Right lobe of liver (tissue), 6 donors: ENCODE results near the gene SRCIN1. TPM values are rescaled to one million over a fixed set of nuclear protein-coding genes. Genes with fewer than 3 reads are reported as not detected.
A peak's percentile ranks its signal among the peaks of the same experiment; 100 is the strongest.

Experiments used
- ATAC-seq, 4 donors: fragments of 200-7000 bp; cut with Tn5 transposase; one replicate each; pipeline ENCODE4 v1.9.1; 2020; ENCODE audit warnings: mild to moderate bottlenecking in 4 of 4, moderate library complexity in 4 of 4
- DNase-seq, 3 donors: peaks; one replicate each; pipeline ENCODE4 v3.0.0-alpha.2; 2020
- H3K27ac ChIP-seq, 3 donors: fragments of 200-600 bp; one replicate each; pipeline ENCODE4 v1.8.0; 2022
- H3K27me3 ChIP-seq, 2 donors: fragments of 200-600 bp; one replicate each; pipeline ENCODE4 v1.8.0; 2022
- H3K36me3 ChIP-seq, 4 donors: fragments of 200-600 bp; sonication (generic) in 1 of 4; one replicate each; pipeline versions ENCODE4 v1.5.1 to v1.8.0; 2017 to 2022; ENCODE audit warnings: control low read depth in 1 of 4
- H3K4me1 ChIP-seq, 4 donors: fragments of 200-600 bp; sonication (generic) in 1 of 4; one replicate each; pipeline versions ENCODE4 v1.5.1 to v1.8.0; 2017 to 2022; ENCODE audit warnings: control low read depth in 1 of 4
- H3K4me3 ChIP-seq, 3 donors: fragments of 200-600 bp; one replicate each; pipeline ENCODE4 v1.8.0; 2022
- H3K9me3 ChIP-seq, 4 donors: fragments of 200-600 bp; sonication (generic) in 1 of 4; one replicate each; pipeline versions ENCODE4 v1.5.1 to v1.8.0; 2017 to 2022; ENCODE audit warnings: control low read depth in 1 of 4
- POLR2A ChIP-seq: fragments of 450-650 bp; IDR thresholded peaks from one replicate; pipeline ENCODE4 v1.6.1; 2017; ENCODE audit warnings: antibody characterized with exemption, mild to moderate bottlenecking
- WGBS: methylation state at CpG from one replicate; pipeline ENCODE4 v1.1.6; 2018; ENCODE audit warnings: low coverage, low lambda C conversion rate; ENCODE audit not compliant: insufficient coverage; ENCODE audit errors: missing lambda C conversion rate; 5-methylcytosine and 5-hydroxymethylcytosine counted together
- intact Hi-C, 2 donors: fragments of 100-400 bp; cut with DNase I; formaldehyde crosslinking; loops; one replicate each; pipeline versions ENCODE4 v1.11.2 to v1.14.1; 2022
- total RNA-seq, 6 experiments: library from RNA; depleted of rRNA in 2 of 6; stranded (reverse); fragments of >200 nt in 2 of 6; fragmentation: NEBNext Ultra II Directional in 3 of 6; extraction: Animal tissue kit (Norgen Biotek cat#: 25700) in 3 of 6; gene quantifications; one replicate each; pipeline versions ENCODE4 v1.1.0 to v1.2.4, GENCODE V29; 2016 to 2023
- TF ChIP-seq, protein P1 (sequence below), 4 donors: fragments of 200-600 bp in 3 of 4; fragments of 450-650 bp in 1 of 4; IDR thresholded peaks; one replicate each; pipeline versions ENCODE4 v1.5.1 to v1.8.0; 2016 to 2022; ENCODE audit warnings: antibody characterized with exemption in 4 of 4, mild to moderate bottlenecking in 2 of 4
- donor health status: DM: no; HTN: yes; CAD: no.
- donor health status: DM: no; HTN: no; CAD: no.
- donor health status: DM: no; HTN: no; CAD: no.
- donor health status: DM: no; HTN: yes; CAD: no.
- donor health status: DM: no; HTN: yes; CAD: no.

The SRCIN1 gene
- total RNA-seq, 6 experiments from 2014 or later: 5.6 to 17.6 (median 11.5) TPM

DNA sequence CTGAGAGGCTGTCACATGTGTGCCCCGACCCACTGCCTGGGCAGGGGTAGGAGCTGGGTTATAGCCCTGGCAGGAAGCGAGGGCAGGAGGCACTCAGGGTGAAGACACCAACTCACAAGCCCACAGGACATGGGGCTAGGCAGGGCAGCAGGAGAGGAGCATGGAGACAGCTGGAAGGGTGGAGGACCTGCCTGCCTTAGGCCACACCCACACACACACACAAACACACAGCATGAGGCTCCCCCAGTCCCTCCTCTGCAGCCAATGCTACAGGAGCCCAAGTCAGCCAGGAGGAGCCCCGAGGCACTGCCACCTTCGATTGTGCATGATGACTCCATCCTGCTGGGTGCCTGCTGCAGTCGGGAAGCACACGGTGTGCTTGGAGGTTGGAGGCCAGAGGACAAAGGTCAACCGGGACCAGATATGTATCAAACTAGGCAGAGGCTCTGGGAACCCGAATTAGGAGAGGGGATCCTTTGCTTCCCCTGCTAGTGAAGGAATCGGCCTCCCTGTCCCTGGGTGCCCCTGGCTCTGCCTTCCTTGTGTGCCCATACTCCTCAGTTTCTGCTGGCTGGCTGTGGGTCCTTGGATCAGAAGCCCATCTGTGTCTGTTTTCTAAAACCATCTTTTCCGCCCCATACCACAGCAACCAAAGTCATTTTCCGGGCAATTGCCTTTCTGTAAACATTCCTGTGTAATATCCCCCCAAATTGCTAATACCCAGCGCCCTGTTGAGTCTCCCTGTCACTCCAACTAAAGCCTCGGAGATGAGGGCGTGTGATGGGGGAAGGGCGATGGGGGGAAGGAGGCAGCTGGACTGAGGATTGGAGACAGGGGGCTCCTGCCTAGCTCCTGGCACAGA is 20.5 kb downstream of the SRCIN1 start:
- Histone ChIP-seq H3K4me3 (no peak overlapping the region), H3K9me3 (no peaks in the 10 kb centered on the region), H3K27ac (no peak overlapping the region), H3K4me1 (peaks cover 0 to 13% (median 6%) of the 10 kb centered on the region in 4 donors), H3K27me3 (no peaks in the 10 kb centered on the region), H3K36me3 (no peaks in the 10 kb centered on the region)
- DNase-seq (peak in 1 of 3 donors; percentile 60), ATAC-seq (peak; percentile 74 to 84 (median 78))
- WGBS: 79% methylated on average over 6 of the region's 15 CpGs
- TF ChIP-seq, protein P1, sequence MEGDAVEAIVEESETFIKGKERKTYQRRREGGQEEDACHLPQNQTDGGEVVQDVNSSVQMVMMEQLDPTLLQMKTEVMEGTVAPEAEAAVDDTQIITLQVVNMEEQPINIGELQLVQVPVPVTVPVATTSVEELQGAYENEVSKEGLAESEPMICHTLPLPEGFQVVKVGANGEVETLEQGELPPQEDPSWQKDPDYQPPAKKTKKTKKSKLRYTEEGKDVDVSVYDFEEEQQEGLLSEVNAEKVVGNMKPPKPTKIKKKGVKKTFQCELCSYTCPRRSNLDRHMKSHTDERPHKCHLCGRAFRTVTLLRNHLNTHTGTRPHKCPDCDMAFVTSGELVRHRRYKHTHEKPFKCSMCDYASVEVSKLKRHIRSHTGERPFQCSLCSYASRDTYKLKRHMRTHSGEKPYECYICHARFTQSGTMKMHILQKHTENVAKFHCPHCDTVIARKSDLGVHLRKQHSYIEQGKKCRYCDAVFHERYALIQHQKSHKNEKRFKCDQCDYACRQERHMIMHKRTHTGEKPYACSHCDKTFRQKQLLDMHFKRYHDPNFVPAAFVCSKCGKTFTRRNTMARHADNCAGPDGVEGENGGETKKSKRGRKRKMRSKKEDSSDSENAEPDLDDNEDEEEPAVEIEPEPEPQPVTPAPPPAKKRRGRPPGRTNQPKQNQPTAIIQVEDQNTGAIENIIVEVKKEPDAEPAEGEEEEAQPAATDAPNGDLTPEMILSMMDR (IDR thresholded peaks at IDR 0.05): no peak
- peak; percentile 33 for TF ChIP-seq POLR2A
- intact Hi-C loops: loop anchor here in 1 of 2 donors (10.0 kb wide), 1 partner anchor 80 kb away; no protein-coding TSS in a partner anchor

DNA sequence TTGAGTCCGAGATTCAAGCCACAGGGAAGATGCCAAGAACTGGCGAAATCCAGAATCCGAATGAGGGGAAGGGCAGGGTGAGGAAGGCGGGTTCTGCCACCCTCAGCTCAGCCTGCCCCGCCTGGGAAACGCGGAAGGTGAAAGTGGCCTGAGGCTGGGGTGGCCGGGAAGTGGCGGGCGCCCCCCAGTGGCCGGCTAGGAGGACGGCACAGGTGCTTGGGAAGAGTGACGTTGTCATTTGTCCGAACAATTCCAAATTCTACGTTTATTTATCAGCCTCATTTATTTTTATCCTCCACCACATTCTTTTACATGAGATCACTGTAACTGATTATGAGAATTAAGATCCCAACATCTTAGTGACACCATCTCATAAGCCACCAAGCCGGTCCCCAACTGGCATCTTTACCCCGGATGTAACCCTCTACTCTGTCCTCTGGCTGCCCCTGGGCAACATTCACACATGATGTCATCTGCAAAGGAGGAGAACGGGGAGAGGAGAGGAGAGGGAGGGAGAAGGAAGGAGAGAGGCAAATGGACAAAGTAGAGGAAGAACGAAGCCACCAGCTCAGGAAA is 21.3 kb downstream of the SRCIN1 start:
- ATAC-seq: peak; percentile 81 to 94 (median 88)

DNA sequence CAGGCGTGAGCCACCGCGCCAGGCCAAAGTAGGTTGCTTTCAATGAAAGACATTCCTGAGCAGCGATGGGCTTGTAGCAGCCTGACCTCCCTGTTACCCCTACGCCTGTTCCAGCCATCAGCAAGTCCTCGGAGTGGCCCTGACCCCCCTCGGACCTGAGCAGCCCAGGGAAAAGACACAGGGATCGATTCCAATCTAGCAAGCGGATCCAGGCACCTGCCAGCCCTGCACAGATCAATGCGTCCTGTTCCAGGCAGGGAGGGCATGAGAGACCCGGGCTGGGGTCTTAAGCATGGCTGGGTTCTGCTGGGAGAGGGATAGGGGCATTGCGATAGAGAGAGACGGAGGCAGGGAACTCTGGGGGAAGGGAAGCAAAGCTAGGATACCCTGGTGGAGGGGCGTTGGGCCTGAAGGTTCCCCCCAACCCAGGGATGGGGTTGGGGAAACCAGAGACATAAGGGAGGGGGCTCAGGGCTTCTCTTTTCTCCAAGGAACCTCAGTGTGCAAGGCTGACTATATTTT is 21.9 kb downstream of the SRCIN1 start:
- DNase-seq (no peak), ATAC-seq (no peak)
- Histone ChIP-seq H3K36me3 (no peaks in the 10 kb centered on the region), H3K9me3 (no peaks in the 10 kb centered on the region), H3K27me3 (no peaks in the 10 kb centered on the region), H3K27ac (no peak overlapping the region), H3K4me3 (no peak overlapping the region), H3K4me1 (peaks cover 0 to 13% (median 6%) of the 10 kb centered on the region in 4 donors)
- no peak for TF ChIP-seq POLR2A
- TF ChIP-seq, protein P1 (IDR thresholded peaks at IDR 0.05): no peak
- intact Hi-C loops: loop anchor here in 1 of 2 donors (10.0 kb wide), 1 partner anchor 81 kb away; no protein-coding TSS in a partner anchor
- WGBS: 44% methylated on average over 12 of the region's 14 CpGs

More for the DNA sequence above, 21.3 kb downstream of the SRCIN1 start:
- Histone ChIP-seq H3K9me3 (no peaks in the 10 kb centered on the region), H3K27me3 (no peaks in the 10 kb centered on the region), H3K4me3 (no peak overlapping the region), H3K4me1 (peaks cover 0 to 13% (median 6%) of the 10 kb centered on the region in 4 donors), H3K36me3 (no peaks in the 10 kb centered on the region), H3K27ac (no peak overlapping the region)
- 8% methylated on average over 18 of the region's 19 CpGs for WGBS
- TF ChIP-seq, protein P1 (IDR thresholded peaks at IDR 0.05): peak; percentile 90 to 98 (median 98)
- no peak for TF ChIP-seq POLR2A
- peak; percentile 70 to 80 (median 75) for DNase-seq
- intact Hi-C loops: loop anchor here in 1 of 2 donors (10.0 kb wide), 1 partner anchor 80 kb away; no protein-coding TSS in a partner anchor

DNA sequence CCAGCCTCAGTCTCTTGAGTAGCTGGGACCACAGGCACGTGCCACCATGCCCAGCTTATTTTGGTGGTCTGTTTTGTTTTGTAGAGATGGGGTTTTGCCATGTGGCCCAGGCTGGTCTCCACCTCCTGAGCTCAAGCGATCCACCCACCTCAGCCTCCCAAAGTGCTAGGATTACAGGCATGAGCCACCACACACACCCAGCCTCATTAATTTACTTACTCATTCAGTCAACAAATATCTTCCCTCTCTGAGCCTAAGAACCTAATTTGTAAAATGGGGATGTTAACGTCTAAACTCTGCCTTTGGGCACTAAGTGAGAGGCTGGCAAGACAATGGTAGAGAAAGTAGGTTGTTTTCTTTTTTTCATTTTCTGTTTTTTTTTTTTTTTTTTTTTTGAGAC is 22.6 kb downstream of the SRCIN1 start:
- no peak for TF ChIP-seq POLR2A
- TF ChIP-seq, protein P1 (IDR thresholded peaks at IDR 0.05): no peak
- no peak overlapping the region for H3K27ac ChIP-seq
- DNase-seq (no peak), ATAC-seq (no peak)
- H3K9me3 ChIP-seq: no peaks in the 10 kb centered on the region
- no peaks in the 10 kb centered on the region for H3K36me3 ChIP-seq
- peaks cover 0 to 13% (median 6%) of the 10 kb centered on the region in 4 donors for H3K4me1 ChIP-seq
- no peak overlapping the region for H3K4me3 ChIP-seq
- intact Hi-C loops: loop anchor here in 1 of 2 donors (10.0 kb wide), 1 partner anchor 82 kb away; no protein-coding TSS in a partner anchor
- H3K27me3 ChIP-seq: no peaks in the 10 kb centered on the region
- 100% methylated on average over 1 of the region's 3 CpGs for WGBS
